ENCODE results near the gene KRTAP5-4.
"Not testable (repeated sequence)": the region's sequence is repeated elsewhere in the genome, so short reads cannot be mapped to it uniquely, and the experiment has no call there.

The KRTAP5-4 gene

DNA sequence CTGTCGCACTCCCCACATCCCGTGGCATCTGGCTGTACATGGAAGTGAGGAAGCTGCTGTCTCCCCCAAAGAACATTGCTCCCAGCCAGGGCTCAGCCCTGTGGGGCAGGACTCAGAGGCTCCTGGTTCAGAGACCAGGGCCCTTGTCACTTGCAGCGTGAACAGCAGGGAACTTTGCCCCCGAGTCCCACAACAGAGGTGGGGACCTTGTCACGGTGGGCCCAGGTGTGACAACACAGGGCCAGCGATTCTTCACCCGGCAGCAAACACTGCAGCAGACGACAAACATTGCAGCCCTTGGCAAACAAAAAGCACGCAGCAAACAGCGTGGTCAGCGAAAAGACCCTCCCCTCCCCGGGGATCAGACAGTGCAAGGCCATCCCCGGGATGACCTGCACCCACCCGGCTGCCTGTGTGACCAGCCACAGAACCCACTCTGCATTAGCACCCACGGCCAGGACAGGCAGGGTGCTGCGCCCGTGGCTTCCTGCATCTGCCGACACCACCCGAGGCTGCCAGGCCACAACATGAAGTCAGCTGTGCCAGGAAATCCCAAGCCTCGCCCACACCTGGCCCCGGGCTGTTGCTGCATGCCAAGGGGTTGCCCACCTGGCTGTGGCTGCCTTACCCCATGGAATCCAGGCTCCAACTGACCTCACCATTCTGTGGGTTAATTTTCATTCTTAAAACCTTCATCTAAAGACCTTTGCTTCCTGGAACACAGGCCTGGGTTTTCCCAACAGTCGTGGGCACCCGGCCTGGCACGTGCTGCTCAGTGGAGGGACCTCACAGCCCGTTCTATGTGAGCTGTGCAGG is 39.7 kb upstream of the KRTAP5-4 start:
- not testable (repeated sequence) for H3K4me1 ChIP-seq (ENCODE audit: control insufficient read depth, insufficient read depth, low read length); H3K4me3 ChIP-seq (ENCODE audit: low read length in 2 of 2); H3K9ac ChIP-seq (ENCODE audit: low read length in 2 of 2); H3K27me3 ChIP-seq (ENCODE audit: control insufficient read depth in 1 of 2, insufficient read depth in 2 of 2, low read length in 2 of 2); H3K36me3 ChIP-seq (ENCODE audit: control insufficient read depth in 2 of 2, insufficient read depth in 2 of 2, low read length in 2 of 2); H3K27ac ChIP-seq (ENCODE audit: low read length); H3K9me3 ChIP-seq (ENCODE audit: control insufficient read depth in 2 of 2, low read length in 2 of 2)

DNA sequence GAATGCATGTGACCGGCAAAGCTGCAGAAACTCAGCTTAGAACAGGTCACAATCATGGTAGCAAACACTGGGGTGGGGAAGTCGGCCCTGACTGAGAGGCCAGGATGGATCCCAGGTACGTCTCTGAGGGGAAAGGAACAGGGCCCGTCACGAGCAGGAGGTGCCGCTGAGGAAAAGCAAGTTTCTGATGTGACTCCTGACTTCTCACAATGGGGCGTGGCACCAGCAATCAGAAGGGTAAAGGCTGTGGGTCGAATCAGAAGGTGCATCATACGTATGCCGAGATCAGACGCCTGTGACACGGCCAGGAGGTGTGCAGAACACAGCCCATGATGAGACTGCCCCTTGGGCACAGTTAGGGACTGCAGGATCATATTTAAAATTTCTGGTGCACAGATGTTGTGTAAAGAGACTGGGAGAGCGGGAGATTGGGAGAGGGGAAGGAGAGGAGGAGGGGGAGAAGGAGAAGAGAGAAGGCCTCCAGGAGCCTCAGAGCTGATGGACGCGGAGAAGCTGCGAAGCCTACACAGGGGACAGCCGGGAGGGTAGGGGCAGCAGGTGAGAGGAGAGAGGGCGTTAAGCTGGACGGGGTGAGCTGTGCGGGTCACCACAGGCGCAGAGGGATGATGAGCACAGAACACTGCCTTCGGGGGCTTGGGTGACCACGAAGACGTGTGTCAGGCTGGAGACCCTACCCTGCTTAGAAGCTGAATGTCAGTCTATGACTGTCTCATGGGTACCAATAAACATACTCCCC is 38.4 kb upstream of the KRTAP5-4 start:
- no peak overlapping the region for H3K27ac ChIP-seq (ENCODE audit: low read length)
- H3K4me3 ChIP-seq (ENCODE audit: low read length in 2 of 2), result no peak overlapping the region
- H3K9me3 ChIP-seq (ENCODE audit: control insufficient read depth in 2 of 2, low read length in 2 of 2), result no peaks in the 10 kb centered on the region
- peaks cover 9 to 14% of the 10 kb centered on the region in 2 donors for H3K27me3 ChIP-seq (ENCODE audit: control insufficient read depth in 1 of 2, insufficient read depth in 2 of 2, low read length in 2 of 2)
- no peak overlapping the region for H3K9ac ChIP-seq (ENCODE audit: low read length in 2 of 2)
- no peaks in the 10 kb centered on the region for H3K36me3 ChIP-seq (ENCODE audit: control insufficient read depth in 2 of 2, insufficient read depth in 2 of 2, low read length in 2 of 2)
- H3K4me1 ChIP-seq (ENCODE audit: control insufficient read depth, insufficient read depth, low read length), result no peaks in the 10 kb centered on the region

DNA sequence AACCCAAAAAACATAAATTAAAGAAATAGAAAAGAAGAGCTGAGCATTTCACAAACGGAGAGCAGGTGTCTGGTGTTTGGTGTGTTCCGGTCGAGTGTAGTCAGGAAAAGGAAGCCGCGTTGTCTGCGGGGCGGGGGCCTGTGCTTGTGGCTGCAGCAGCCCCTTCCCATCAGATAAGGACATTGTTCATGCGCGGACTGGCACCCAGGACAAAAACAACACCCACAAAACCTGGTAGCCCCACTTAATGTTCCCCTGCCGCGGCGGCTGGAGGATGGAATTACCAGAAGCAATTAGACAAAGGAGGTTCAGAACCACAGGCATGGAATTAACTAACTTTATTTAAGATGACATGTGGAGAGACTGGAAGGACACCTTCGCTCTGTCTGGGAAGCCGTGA is 37.6 kb upstream of the KRTAP5-4 start:
- peaks cover 11 to 17% of the 10 kb centered on the region in 2 donors for H3K27me3 ChIP-seq (ENCODE audit: control insufficient read depth in 1 of 2, insufficient read depth in 2 of 2, low read length in 2 of 2)

DNA sequence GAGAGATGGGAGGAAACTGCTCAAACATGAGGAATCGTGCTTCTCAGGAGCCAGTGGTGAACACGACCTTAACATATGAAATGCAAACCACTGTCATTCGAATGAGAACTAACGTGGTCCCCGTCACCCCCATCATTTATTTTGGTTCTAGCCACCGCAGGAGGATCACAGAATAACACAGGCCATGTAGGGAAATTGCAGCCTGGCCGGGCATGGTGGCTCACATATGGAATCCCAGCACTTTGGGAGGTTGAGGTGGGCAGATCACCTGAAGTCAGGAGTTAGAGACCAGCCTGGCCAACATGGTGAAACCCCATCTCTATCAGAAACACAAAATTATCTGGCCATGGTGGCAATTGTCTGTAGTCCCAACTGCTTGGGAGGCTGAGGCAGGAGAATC is 34.7 kb upstream of the KRTAP5-4 start:
- Histone ChIP-seq H3K36me3 (ENCODE audit: control insufficient read depth in 2 of 2, insufficient read depth in 2 of 2, low read length in 2 of 2) (no peaks in the 10 kb centered on the region), H3K27me3 (ENCODE audit: control insufficient read depth in 1 of 2, insufficient read depth in 2 of 2, low read length in 2 of 2) (peaks cover 17 to 18% of the 10 kb centered on the region in 2 donors), H3K27ac (ENCODE audit: low read length) (no peak overlapping the region), H3K4me1 (ENCODE audit: control insufficient read depth, insufficient read depth, low read length) (peaks cover 3% of the 10 kb centered on the region), H3K9me3 (ENCODE audit: control insufficient read depth in 2 of 2, low read length in 2 of 2) (no peaks in the 10 kb centered on the region), H3K4me3 (ENCODE audit: low read length in 2 of 2) (no peak overlapping the region), H3K9ac (ENCODE audit: low read length in 2 of 2) (no peak overlapping the region)

More for the DNA sequence above, 37.6 kb upstream of the KRTAP5-4 start:
- H3K9ac ChIP-seq (ENCODE audit: low read length in 2 of 2), result no peak overlapping the region
- H3K9me3 ChIP-seq (ENCODE audit: control insufficient read depth in 2 of 2, low read length in 2 of 2), result no peaks in the 10 kb centered on the region
- no peak overlapping the region for H3K4me3 ChIP-seq (ENCODE audit: low read length in 2 of 2)
- H3K36me3 ChIP-seq (ENCODE audit: control insufficient read depth in 2 of 2, insufficient read depth in 2 of 2, low read length in 2 of 2), result no peaks in the 10 kb centered on the region
- no peak overlapping the region for H3K27ac ChIP-seq (ENCODE audit: low read length)
- H3K4me1 ChIP-seq (ENCODE audit: control insufficient read depth, insufficient read depth, low read length), result no peaks in the 10 kb centered on the region

DNA sequence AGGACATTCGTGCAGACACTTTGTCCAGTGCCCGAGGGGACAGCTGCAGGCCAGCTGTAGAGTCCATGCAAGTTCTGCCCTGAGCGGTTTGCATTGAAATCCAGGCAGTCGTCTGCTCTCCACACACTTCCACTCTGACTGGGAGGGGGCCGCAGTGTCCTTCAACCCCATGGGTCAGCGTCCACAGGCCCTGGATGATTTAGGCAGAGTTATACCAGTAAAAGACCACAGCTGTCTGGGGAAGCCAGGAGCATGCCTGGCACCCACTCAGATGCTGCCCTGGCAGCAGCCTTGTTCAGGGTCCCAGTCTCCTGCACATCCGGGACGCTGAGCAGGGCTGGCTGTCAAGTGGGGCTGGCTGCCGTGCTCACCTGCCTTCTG is 34.1 kb upstream of the KRTAP5-4 start:
- no peaks in the 10 kb centered on the region for H3K36me3 ChIP-seq (ENCODE audit: control insufficient read depth in 2 of 2, insufficient read depth in 2 of 2, low read length in 2 of 2)
- no peak overlapping the region for H3K9ac ChIP-seq (ENCODE audit: low read length in 2 of 2)
- no peak overlapping the region for H3K27ac ChIP-seq (ENCODE audit: low read length)
- no peaks in the 10 kb centered on the region for H3K9me3 ChIP-seq (ENCODE audit: control insufficient read depth in 2 of 2, low read length in 2 of 2)
- no peak overlapping the region for H3K4me3 ChIP-seq (ENCODE audit: low read length in 2 of 2)
- peaks cover 3% of the 10 kb centered on the region for H3K4me1 ChIP-seq (ENCODE audit: control insufficient read depth, insufficient read depth, low read length)
- H3K27me3 ChIP-seq (ENCODE audit: control insufficient read depth in 1 of 2, insufficient read depth in 2 of 2, low read length in 2 of 2), result peaks cover 17 to 18% of the 10 kb centered on the region in 2 donors

DNA sequence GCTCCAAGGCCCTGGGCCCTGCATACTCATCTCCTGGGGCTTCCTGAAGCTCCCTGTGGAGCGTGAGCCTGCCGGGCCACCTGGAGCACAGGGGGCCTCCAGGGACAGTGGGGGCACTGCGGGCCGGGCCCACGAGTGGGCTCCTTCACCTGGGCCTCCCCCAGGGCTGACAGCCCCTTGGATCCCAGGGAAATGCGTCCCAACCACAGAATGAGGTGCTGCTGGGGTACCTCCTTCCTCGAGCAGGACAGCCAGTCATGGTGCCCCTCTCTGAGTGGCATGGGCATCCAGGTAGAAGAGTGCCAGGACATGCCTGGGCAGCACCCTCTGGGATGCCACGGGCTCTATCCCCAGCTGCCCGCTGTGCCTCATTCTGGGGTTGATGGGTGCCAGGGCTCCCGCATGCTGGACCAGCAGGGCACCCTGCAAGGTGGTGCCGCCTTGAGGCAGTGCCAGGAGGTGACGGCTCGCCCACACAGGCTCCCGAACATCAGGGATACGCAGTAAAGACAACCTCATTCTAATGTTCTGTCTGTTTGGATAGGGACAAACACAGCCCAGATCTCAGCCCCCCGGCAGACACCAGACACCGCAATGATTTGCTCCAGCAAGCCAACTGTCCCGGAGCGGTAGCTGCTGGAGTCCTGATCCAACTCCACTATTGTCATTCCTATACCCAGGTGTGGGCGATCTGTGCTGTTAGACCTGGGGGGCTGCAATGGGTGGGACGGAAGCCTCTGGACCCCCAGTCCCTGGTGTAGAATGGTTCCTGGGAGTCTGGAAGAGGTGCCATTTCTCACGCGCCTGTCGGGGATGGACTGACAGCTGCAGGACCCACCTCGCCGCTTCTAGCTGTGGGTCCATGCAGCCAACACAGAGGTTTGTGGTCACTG is 33.5 kb upstream of the KRTAP5-4 start:
- Histone ChIP-seq H3K27ac (ENCODE audit: low read length) (no peak overlapping the region), H3K27me3 (ENCODE audit: control insufficient read depth in 1 of 2, insufficient read depth in 2 of 2, low read length in 2 of 2) (peaks cover 17 to 18% of the 10 kb centered on the region in 2 donors), H3K4me1 (ENCODE audit: control insufficient read depth, insufficient read depth, low read length) (peaks cover 3% of the 10 kb centered on the region), H3K4me3 (ENCODE audit: low read length in 2 of 2) (no peak overlapping the region), H3K9me3 (ENCODE audit: control insufficient read depth in 2 of 2, low read length in 2 of 2) (no peaks in the 10 kb centered on the region), H3K9ac (ENCODE audit: low read length in 2 of 2) (no peak overlapping the region), H3K36me3 (ENCODE audit: control insufficient read depth in 2 of 2, insufficient read depth in 2 of 2, low read length in 2 of 2) (no peaks in the 10 kb centered on the region)

DNA sequence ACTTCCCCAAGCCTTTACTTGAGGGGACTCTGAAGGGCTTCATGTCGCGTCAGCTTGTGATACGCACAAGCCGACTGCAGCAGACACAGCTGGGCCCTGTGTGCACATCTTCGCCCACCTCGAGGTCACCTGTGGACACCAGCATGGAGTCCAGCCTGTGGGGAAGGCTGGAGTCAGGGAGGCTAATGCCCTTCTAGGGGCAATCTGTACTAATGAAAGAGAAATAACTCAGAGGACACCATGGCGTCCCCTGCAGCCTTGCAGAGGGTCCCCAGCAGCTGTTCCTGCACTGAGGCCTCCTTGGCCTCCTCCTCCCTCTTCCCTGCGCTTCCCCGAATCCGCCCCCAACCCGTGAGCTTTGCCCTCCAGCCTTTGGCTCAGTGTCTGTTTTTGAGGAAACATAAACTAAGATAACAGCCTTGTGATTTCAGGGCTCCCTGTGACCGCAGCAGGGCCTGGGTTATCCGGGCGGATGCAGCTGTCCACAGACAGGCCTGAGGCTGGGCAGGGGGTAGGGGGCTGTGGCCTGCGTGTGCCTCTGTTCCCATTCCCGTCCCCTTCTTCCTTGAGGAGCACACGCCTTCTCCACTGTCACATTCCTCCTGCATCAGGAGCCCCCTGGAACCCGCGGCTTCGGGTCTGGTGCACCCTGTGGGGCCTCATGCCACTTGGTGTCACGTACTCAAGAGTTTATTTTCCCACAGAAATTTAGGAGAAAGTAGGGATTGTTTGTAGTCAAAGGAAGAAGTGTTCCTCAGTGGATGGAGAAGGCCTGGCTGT is 32.6 kb upstream of the KRTAP5-4 start:
- H3K27ac ChIP-seq (ENCODE audit: low read length), result no peak overlapping the region
- no peak overlapping the region for H3K9ac ChIP-seq (ENCODE audit: low read length in 2 of 2)

DNA sequence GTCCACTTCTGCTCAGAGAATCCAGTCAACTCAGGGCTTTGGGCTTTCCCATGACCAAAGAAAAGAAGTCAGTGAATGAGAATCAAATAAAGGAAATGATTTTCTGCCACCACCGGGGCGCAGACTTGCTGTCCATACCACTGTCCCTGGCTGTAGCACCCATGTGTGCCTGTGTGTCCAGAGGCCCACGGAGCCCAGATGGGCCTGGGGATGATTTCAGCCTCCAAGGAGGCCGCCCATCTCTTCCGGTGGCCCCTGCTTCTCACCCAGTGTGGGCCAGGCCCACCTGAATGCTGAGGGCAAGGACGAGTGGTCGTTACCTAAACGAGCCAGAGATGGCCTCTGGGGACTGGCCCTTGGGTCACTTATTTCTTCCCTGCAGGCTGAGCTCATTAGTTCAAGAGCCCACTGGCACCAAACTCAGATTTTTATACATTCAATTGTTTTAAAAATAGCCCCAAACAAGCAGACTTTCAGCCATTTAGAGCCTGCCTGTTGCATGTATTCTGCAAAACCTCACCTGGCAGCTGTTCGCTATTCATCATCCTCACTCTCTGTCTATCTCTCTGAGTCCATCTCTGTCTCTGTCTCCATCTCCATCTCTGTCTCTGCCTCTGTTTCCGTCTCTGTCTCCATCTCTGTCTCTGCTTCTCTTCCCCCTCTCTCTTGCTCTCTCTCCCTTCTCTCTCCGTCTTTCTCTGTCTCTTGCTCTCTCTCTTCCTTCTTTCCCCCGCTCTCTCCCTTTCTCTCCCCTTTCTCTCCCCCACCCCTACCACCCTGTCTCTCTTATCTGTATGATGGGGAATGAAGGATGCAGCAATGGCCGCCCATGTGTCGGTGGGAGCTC is 31.8 kb upstream of the KRTAP5-4 start:
- Histone ChIP-seq H3K9ac (ENCODE audit: low read length in 2 of 2) (no peak overlapping the region), H3K9me3 (ENCODE audit: control insufficient read depth in 2 of 2, low read length in 2 of 2) (no peaks in the 10 kb centered on the region)

More for the DNA sequence above, 32.6 kb upstream of the KRTAP5-4 start:
- Histone ChIP-seq H3K27me3 (ENCODE audit: control insufficient read depth in 1 of 2, insufficient read depth in 2 of 2, low read length in 2 of 2) (peaks cover 17% of the 10 kb centered on the region in 2 donors), H3K36me3 (ENCODE audit: control insufficient read depth in 2 of 2, insufficient read depth in 2 of 2, low read length in 2 of 2) (no peaks in the 10 kb centered on the region), H3K4me3 (ENCODE audit: low read length in 2 of 2) (no peak overlapping the region), H3K9me3 (ENCODE audit: control insufficient read depth in 2 of 2, low read length in 2 of 2) (no peaks in the 10 kb centered on the region), H3K4me1 (ENCODE audit: control insufficient read depth, insufficient read depth, low read length) (peaks cover 3% of the 10 kb centered on the region)

DNA sequence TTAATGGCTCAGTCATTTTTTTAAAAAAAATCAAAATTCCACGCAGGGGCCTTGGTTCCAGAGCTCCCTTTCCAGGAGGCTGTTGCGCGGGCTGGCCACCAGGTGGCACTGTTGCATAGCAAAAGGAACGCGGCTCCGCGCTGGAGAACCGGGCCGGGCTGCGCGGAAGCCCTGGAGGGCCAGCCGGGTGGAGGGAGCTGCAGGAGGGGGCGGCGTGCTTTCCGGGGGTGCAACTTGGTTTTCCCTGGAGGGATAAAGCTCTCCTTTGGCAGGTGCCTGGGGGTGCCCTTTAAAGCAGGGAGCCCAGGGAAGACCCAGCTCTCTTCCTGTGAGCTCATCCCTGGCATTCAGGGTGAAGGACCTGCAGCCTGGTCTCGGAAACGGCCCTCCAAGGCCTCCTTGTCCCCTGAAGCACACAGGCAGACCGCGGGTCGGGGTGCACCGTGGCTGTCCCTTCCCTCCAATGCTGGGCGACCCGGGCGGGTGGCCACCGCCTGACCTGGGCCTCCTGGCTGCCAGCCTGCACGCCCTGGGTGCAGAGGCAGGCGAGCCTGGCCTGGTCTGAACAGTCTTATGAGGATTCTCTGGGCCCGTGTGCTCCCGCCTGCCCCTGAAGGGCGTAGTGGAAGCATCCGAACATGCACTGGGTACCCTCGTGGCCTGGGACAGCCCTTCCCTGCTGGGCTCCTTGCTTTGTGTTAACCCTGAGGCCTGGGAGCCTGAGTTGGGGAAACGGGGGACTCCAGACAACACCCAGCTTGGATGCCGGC is 31.0 kb upstream of the KRTAP5-4 start:
- Histone ChIP-seq H3K36me3 (ENCODE audit: control insufficient read depth in 2 of 2, insufficient read depth in 2 of 2, low read length in 2 of 2) (no peaks in the 10 kb centered on the region), H3K4me1 (ENCODE audit: control insufficient read depth, insufficient read depth, low read length) (peaks cover 3% of the 10 kb centered on the region), H3K9me3 (ENCODE audit: control insufficient read depth in 2 of 2, low read length in 2 of 2) (no peaks in the 10 kb centered on the region), H3K4me3 (ENCODE audit: low read length in 2 of 2) (no peak overlapping the region), H3K27me3 (ENCODE audit: control insufficient read depth in 1 of 2, insufficient read depth in 2 of 2, low read length in 2 of 2) (peaks cover 17% of the 10 kb centered on the region in 2 donors), H3K9ac (ENCODE audit: low read length in 2 of 2) (no peak overlapping the region), H3K27ac (ENCODE audit: low read length) (no peak overlapping the region)

More for the DNA sequence above, 31.8 kb upstream of the KRTAP5-4 start:
- Histone ChIP-seq H3K27ac (ENCODE audit: low read length) (no peak overlapping the region), H3K27me3 (ENCODE audit: control insufficient read depth in 1 of 2, insufficient read depth in 2 of 2, low read length in 2 of 2) (peaks cover 17% of the 10 kb centered on the region in 2 donors), H3K4me1 (ENCODE audit: control insufficient read depth, insufficient read depth, low read length) (peaks cover 3% of the 10 kb centered on the region), H3K36me3 (ENCODE audit: control insufficient read depth in 2 of 2, insufficient read depth in 2 of 2, low read length in 2 of 2) (no peaks in the 10 kb centered on the region), H3K4me3 (ENCODE audit: low read length in 2 of 2) (no peak overlapping the region)
